ENCODE data around the gene PLCXD3. TPM values are rescaled to one million over a fixed set of nuclear protein-coding genes. Genes with fewer than 3 reads are reported as not detected.

Gene PLCXD3
- total and polyA plus RNA-seq, 2 of the 4 experiments (the other 2 are of a cell fraction): under 0.01 to 0.02 TPM

DNA sequence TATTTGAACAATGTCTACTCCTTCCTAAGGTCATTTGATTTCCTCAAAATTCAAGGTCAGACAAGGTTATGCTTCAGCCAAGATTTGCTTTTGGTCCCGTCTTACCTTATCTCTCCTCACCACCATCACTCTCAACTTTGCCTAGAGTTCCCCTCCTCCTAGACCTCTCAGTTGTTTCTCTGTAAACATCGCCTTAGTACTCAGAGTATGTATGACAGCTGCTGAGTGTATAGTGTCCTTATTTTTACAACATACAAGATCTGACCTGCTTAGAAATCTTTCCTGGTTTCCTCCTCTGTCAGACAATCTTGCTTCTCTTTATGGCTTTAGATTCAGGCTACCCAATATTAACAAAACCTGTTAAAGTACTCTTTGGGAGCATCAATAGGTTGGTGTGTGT, 247.1 kb downstream of the PLCXD3 start:
- POLR2A ChIA-PET (ENCODE audit: unreplicated experiment): no interaction called here
- CTCF ChIA-PET: interaction anchor here (0.6 kb wide), 1 partner anchor 177 kb away, joined by 5 read pairs; no protein-coding TSS in a partner anchor

More for the DNA sequence above, 247.1 kb downstream of the PLCXD3 start:
- no peak overlapping the region for H3K23ac ChIP-seq (ENCODE audit: low read depth, low read length)
- H3K56ac ChIP-seq (ENCODE audit: extremely low read depth, insufficient read depth, low read length): no peak overlapping the region
- intact Hi-C loops (cut with micrococcal nuclease): no loop called here
- no peak overlapping the region for H2BK20ac ChIP-seq (ENCODE audit: low read depth, low read length)
- H3K4ac ChIP-seq (ENCODE audit: low read depth, low read length): no peak overlapping the region
- no TSS peak for BruUV-seq (replicated peaks)
- no peaks in the 10 kb centered on the region for H4K20me1 ChIP-seq (ENCODE audit: insufficient read depth, low read length)
- no peak overlapping the region for H2BK5ac ChIP-seq (ENCODE audit: low read depth, low read length, poor library complexity, severe bottlenecking)
- no peak overlapping the region for H2BK15ac ChIP-seq (ENCODE audit: low read depth, low read length)
- no peak overlapping the region for H3K27ac ChIP-seq (ENCODE audit: insufficient read depth, low read length)
- no peaks in the 10 kb centered on the region for H3K9me1 ChIP-seq (ENCODE audit: insufficient read depth, low read length)
- no peak overlapping the region for H3K4me2 ChIP-seq (ENCODE audit: low read depth, low read length)
- H4K91ac ChIP-seq (ENCODE audit: insufficient read depth, low read depth, low read length): no peak overlapping the region
- in situ Hi-C loops (cut with MboI; ENCODE audit: low sequenced_read_pairs): loop anchor here (25.0 kb wide), 1 partner anchor 574 kb away; no protein-coding TSS in a partner anchor
- no peak overlapping the region for H3K9ac ChIP-seq (ENCODE audit: low read depth, low read length)
- no peak overlapping the region for H2AK9ac ChIP-seq (replicated peaks; ENCODE audit: low read depth, low read length, poor library complexity)
- H3K18ac ChIP-seq (ENCODE audit: low read depth, low read length): no peak overlapping the region
- H3K27me3 ChIP-seq (ENCODE audit: control insufficient read depth, insufficient read depth, low read length): no peaks in the 10 kb centered on the region
- H3K36me3 ChIP-seq (ENCODE audit: control insufficient read depth, insufficient read depth, low read length): no peaks in the 10 kb centered on the region
- H4K8ac ChIP-seq (ENCODE audit: low read depth in 2 of 2, low read length in 2 of 2): no peak overlapping the region
- DNase-seq (no peak), ATAC-seq (ENCODE audit: low read depth) (no peak)
- H2AK5ac ChIP-seq (ENCODE audit: low read depth, low read length): no peak overlapping the region
- H3K14ac ChIP-seq (replicated peaks; ENCODE audit: low read depth, low read length): no peak overlapping the region
- no peaks in the 10 kb centered on the region for H3K9me3 ChIP-seq (ENCODE audit: control insufficient read depth, insufficient read depth, low read length)
- H3K4me3 ChIP-seq (ENCODE audit: insufficient read depth, low read depth, low read length): no peak overlapping the region
- H3K4me1 ChIP-seq (ENCODE audit: control insufficient read depth, insufficient read depth, low read length): peaks cover 2% of the 10 kb centered on the region
- dilution Hi-C loops (cut with HindIII; ENCODE audit: low sequenced_read_pairs, unreplicated experiment): no loop called here
- TF ChIP-seq NFE2L2 (IDR thresholded peaks at IDR 0.05; ENCODE audit: low read depth, low read length): no peak
- no peak for TF ChIP-seq RAD21 (IDR thresholded peaks at IDR 0.05; ENCODE audit: low read length)
- no peak for TF ChIP-seq SMC3 (IDR thresholded peaks at IDR 0.05; ENCODE audit: low read depth, low read length)
- no peak for TF ChIP-seq MAZ (IDR thresholded peaks at IDR 0.05; ENCODE audit: borderline replicate concordance, low read depth, low read length)
- no peak for TF ChIP-seq RCOR1 (IDR thresholded peaks at IDR 0.05; ENCODE audit: insufficient replicate concordance, low read length)
- no peak for TF ChIP-seq BHLHE40 (IDR thresholded peaks at IDR 0.05; ENCODE audit: low read depth, low read length)
- no peak for TF ChIP-seq RFX5 (IDR thresholded peaks at IDR 0.05; ENCODE audit: low read depth, low read length)
- TF ChIP-seq, protein P1, sequence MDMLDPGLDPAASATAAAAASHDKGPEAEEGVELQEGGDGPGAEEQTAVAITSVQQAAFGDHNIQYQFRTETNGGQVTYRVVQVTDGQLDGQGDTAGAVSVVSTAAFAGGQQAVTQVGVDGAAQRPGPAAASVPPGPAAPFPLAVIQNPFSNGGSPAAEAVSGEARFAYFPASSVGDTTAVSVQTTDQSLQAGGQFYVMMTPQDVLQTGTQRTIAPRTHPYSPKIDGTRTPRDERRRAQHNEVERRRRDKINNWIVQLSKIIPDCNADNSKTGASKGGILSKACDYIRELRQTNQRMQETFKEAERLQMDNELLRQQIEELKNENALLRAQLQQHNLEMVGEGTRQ (IDR thresholded peaks at IDR 0.05; ENCODE audit: low read depth, low read length): no peak
- TF ChIP-seq CHD1 (IDR thresholded peaks at IDR 0.05; ENCODE audit: low read depth, low read length): no peak
- TF ChIP-seq ELK1 (IDR thresholded peaks at IDR 0.05; ENCODE audit: borderline replicate concordance, low read depth, low read length): no peak
- WGBS, 2 experiments (ENCODE audit: extremely low coverage in 2 of 2, insufficient read length in 1 of 2): no CpG with 5 or more reads among the region's 2 CpGs
- no peak overlapping the region for H2AFZ ChIP-seq (replicated peaks; ENCODE audit: low read length, poor library complexity)
- H2BK120ac ChIP-seq (ENCODE audit: low read depth, low read length): no peak overlapping the region
- no peaks in the 10 kb centered on the region for H3K79me1 ChIP-seq (ENCODE audit: low read depth in 1 of 2, low read length in 2 of 2)
- no peak overlapping the region; the same call in 1 of the 2 replicates for H4K5ac ChIP-seq (ENCODE audit: low read depth, low read length)

All from IMR-90 (cell line).